Kidney (tissue), 14 donors: Measurements from ENCODE around the gene TTLL5. TPM values are rescaled to one million over a fixed set of nuclear protein-coding genes. Genes with fewer than 3 reads are reported as not detected.

Experiments used
- DNase-seq, 5 donors: peaks; one replicate each; pipeline ENCODE4 v3.0.0-alpha.2; 2013 to 2020
- FAIRE-seq: peaks from 2 replicates; lab custom pipeline; 2012; peaks lifted over from hg19 to GRCh38; lab: Jason Lieb, UNC
- H3K27ac ChIP-seq, 2 donors: one replicate each; pipeline ENCODE4 v1.7.0; 2013; ENCODE audit warnings: low read depth in 2 of 2, low read length in 2 of 2, inconsistent platforms in 1 of 2
- H3K27me3 ChIP-seq: one replicate; pipeline ENCODE4 v1.7.1; 2013; ENCODE audit warnings: low read length, inconsistent platforms; ENCODE audit not compliant: control insufficient read depth, insufficient read depth
- H3K36me3 ChIP-seq, 3 donors: one replicate each; pipeline versions ENCODE4 v1.7.0 to v1.7.1; 2013; ENCODE audit warnings: low read length in 3 of 3, control low read depth in 1 of 3, inconsistent platforms in 1 of 3; ENCODE audit not compliant: insufficient read depth in 3 of 3, control insufficient read depth in 2 of 3
- H3K4me1 ChIP-seq, 3 donors: one replicate each; pipeline versions ENCODE4 v1.7.0 to v1.7.1; 2013; ENCODE audit warnings: low read length in 3 of 3, inconsistent platforms in 1 of 3, low read depth in 1 of 3; ENCODE audit not compliant: control insufficient read depth in 2 of 3, insufficient read depth in 2 of 3
- H3K4me3 ChIP-seq, 3 donors: one replicate each; pipeline versions ENCODE4 v1.7.0 to v1.8.1; 2013; ENCODE audit warnings: low read length in 3 of 3, control low read depth in 1 of 3, inconsistent platforms in 1 of 3
- H3K9ac ChIP-seq, 3 donors: one replicate each; pipeline versions ENCODE4 v1.7.0 to v1.7.1; 2013; ENCODE audit warnings: low read length in 3 of 3, control low read depth in 1 of 3, inconsistent platforms in 1 of 3
- H3K9me3 ChIP-seq, 3 donors: one replicate each; pipeline versions ENCODE4 v1.7.0 to v1.7.1; 2013; ENCODE audit warnings: low read length in 3 of 3, control low read depth in 1 of 3, inconsistent platforms in 1 of 3; ENCODE audit not compliant: control insufficient read depth in 2 of 3, insufficient read depth in 1 of 3
- intact Hi-C: fragments of 100-400 bp; cut with DNase I; formaldehyde crosslinking; loops from one replicate; pipeline ENCODE4 v1.11.1; 2022
- polyA plus RNA-seq: library from polyadenylated mRNA; stranded (reverse); fragments of 350-450 nt; fragmentation: Illumina TruSeq; extraction: RNeasy Lipid Tissue Mini Kit (QIAGEN cat#74804); gene quantifications from one replicate; pipeline ENCODE4 v1.2.3, GENCODE V29; 2014; ENCODE audit warnings: low read depth, low replicate concordance; ENCODE audit not compliant: insufficient read depth
- total RNA-seq: library from RNA; stranded (reverse); fragmentation: NEBNext Ultra II Directional; extraction: Animal tissue kit (Norgen Biotek cat#: 25700); gene quantifications from one replicate; pipeline ENCODE4 v1.2.1, GENCODE V29; 2021
- TF ChIP-seq, protein P1 (sequence below): IDR thresholded peaks from 3 replicates; pipeline ENCODE4 v1.5.1; 2012; ENCODE audit warnings: mild to moderate bottlenecking, moderate library complexity, borderline replicate concordance; ENCODE audit not compliant: insufficient read depth; ENCODE audit errors: extremely low read depth
- donor health status: control.
- donor health status: control.
- donor health status: control.
- donor health status: control.
- donor health status: control.
- donor health status: DM: yes; HTN: yes; CAD: no.
- donor health status: Normal renal cell carcinoma (clear cell type).

The TTLL5 gene
- total and polyA plus RNA-seq, 2 donors from 2014 or later: 16.8 to 37.2 TPM

DNA sequence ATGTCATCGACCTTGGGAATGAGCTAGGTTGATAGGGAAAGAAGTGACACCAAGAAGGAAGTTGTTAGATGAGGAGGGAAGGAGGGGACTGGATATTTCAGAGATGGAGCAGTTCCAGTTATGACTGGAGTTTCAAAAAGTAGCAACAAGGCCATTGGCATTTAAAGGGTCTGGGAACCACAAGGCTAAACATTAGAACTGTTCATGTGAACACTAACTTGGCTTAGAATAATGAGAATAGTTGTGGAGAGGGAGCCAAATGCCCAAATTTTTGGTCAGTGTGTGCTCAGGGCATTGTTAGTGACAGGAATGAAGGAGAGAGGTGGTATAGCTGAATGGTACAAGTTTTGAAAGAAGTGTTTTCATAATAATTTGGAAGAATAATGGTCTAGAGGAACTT is 341.3 kb downstream of the TTLL5 start:
- no peak for FAIRE-seq
- H3K9me3 ChIP-seq: peaks cover 0 to 1% (median 0%) of the 10 kb centered on the region in 3 donors

More for the DNA sequence above, 341.3 kb downstream of the TTLL5 start:
- no peak overlapping the region for H3K27ac ChIP-seq
- TF ChIP-seq, protein P1, sequence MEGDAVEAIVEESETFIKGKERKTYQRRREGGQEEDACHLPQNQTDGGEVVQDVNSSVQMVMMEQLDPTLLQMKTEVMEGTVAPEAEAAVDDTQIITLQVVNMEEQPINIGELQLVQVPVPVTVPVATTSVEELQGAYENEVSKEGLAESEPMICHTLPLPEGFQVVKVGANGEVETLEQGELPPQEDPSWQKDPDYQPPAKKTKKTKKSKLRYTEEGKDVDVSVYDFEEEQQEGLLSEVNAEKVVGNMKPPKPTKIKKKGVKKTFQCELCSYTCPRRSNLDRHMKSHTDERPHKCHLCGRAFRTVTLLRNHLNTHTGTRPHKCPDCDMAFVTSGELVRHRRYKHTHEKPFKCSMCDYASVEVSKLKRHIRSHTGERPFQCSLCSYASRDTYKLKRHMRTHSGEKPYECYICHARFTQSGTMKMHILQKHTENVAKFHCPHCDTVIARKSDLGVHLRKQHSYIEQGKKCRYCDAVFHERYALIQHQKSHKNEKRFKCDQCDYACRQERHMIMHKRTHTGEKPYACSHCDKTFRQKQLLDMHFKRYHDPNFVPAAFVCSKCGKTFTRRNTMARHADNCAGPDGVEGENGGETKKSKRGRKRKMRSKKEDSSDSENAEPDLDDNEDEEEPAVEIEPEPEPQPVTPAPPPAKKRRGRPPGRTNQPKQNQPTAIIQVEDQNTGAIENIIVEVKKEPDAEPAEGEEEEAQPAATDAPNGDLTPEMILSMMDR: no peak
- no peaks in the 10 kb centered on the region for H3K27me3 ChIP-seq
- intact Hi-C loops: no loop called here
- H3K4me1 ChIP-seq: no peaks in the 10 kb centered on the region
- no peak overlapping the region for H3K9ac ChIP-seq
- H3K4me3 ChIP-seq: no peak overlapping the region
- no peak for DNase-seq
- H3K36me3 ChIP-seq: peaks cover 4 to 39% (median 24%) of the 10 kb centered on the region in 3 donors

Other genes starting within 250 kb of the TTLL5 start
- 33.4 TPM for gene JDP2, start 233.2 kb upstream of the TTLL5 start, total RNA-seq
- 20.1 TPM for gene JDP2, start 233.2 kb upstream of the TTLL5 start, polyA plus RNA-seq
- gene BATF, start 138.8 kb upstream of the TTLL5 start, total RNA-seq: 3.7 TPM
- 1.6 TPM for gene BATF, start 138.8 kb upstream of the TTLL5 start, polyA plus RNA-seq
- gene FLVCR2, start 82.6 kb upstream of the TTLL5 start, total RNA-seq: 17.0 TPM
- 7.1 TPM for gene FLVCR2, start 82.6 kb upstream of the TTLL5 start, polyA plus RNA-seq
- gene ERG28, start 370 bp upstream of the TTLL5 start, total RNA-seq: 17.9 TPM
- 34.8 TPM for gene ERG28, start 370 bp upstream of the TTLL5 start, polyA plus RNA-seq